ENCODE data around the gene DSG3.

DNA sequence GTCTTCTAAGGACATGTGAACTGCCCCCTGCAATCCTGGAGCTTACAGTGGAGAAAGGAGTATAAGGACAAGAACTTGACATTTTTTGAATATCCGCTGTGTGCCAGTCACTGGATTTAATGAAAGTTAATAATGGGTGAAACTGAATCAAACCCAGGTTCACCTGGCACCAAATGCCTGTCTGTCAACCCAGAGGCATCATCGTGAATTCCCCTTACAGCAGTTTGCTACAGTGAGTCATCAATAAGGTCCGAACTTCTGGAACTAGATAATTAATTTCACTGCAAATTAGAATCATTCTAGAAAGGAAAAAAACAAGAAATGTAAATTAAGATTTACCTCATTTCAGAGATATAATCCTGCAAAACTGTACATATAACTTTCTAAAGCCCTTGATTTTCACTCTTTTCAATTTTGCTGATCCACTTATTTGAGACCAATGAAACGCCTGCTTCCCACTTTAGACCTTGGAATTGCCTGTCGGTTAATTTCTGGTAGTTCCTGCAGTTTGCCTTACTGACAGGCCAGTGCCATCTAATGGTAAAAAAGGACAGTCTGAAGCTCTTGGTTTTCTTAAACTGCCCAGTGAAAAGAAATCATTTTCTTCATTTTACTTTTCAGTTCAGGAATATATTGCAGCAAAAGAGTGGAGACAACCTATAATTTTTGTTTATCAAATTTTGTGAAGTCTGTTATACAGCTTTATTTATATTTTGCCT is 58.6 kb downstream of the DSG3 start:
- TF ChIP-seq POLR2A (IDR thresholded peaks at IDR 0.05) = no peak
- TF ChIP-seq, protein P1, sequence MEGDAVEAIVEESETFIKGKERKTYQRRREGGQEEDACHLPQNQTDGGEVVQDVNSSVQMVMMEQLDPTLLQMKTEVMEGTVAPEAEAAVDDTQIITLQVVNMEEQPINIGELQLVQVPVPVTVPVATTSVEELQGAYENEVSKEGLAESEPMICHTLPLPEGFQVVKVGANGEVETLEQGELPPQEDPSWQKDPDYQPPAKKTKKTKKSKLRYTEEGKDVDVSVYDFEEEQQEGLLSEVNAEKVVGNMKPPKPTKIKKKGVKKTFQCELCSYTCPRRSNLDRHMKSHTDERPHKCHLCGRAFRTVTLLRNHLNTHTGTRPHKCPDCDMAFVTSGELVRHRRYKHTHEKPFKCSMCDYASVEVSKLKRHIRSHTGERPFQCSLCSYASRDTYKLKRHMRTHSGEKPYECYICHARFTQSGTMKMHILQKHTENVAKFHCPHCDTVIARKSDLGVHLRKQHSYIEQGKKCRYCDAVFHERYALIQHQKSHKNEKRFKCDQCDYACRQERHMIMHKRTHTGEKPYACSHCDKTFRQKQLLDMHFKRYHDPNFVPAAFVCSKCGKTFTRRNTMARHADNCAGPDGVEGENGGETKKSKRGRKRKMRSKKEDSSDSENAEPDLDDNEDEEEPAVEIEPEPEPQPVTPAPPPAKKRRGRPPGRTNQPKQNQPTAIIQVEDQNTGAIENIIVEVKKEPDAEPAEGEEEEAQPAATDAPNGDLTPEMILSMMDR (IDR thresholded peaks at IDR 0.05) = no peak
- TF ChIP-seq EP300 (IDR thresholded peaks at IDR 0.05) = no peak

Measured in stomach (tissue), 4 donors.